LHCN-M2 (cell line): ENCODE results near the gene OR1S2. TPM values are rescaled to one million over a fixed set of nuclear protein-coding genes. Genes with fewer than 3 reads are reported as not detected.
"Not testable (repeated sequence)": the region's sequence is repeated elsewhere in the genome, so short reads cannot be mapped to it uniquely, and the experiment has no call there.

Experiments
- DNase-seq: peaks from one replicate; pipeline ENCODE4 v3.0.0-alpha.2; 2012; ENCODE audit warnings: low read depth
- polyA plus RNA-seq: library from polyadenylated mRNA; unstranded; fragments of >200 nt; gene quantifications from one replicate; pipeline ENCODE4 v1.2.1, GENCODE V29; 2012; ENCODE audit warnings: missing spikeins
- total RNA-seq: library from RNA; depleted of rRNA; stranded (reverse); fragments of >200 nt; gene quantifications from 2 replicates; pipeline ENCODE4 v1.2.3, GENCODE V29; 2014; rRNA removed

OR1S2 gene, protein sequence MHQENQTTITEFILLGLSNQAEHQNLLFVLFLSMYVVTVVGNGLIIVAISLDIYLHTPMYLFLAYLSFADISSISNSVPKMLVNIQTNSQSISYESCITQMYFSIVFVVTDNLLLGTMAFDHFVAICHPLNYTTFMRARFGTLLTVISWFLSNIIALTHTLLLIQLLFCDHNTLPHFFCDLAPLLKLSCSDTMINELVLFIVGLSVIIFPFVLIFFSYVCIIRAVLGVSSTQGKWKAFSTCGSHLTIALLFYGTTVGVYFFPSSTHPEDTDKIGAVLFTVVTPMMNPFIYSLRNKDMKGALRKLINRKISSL
- not detected in 2 replicates for total RNA-seq
- polyA plus RNA-seq: not detected

DNA sequence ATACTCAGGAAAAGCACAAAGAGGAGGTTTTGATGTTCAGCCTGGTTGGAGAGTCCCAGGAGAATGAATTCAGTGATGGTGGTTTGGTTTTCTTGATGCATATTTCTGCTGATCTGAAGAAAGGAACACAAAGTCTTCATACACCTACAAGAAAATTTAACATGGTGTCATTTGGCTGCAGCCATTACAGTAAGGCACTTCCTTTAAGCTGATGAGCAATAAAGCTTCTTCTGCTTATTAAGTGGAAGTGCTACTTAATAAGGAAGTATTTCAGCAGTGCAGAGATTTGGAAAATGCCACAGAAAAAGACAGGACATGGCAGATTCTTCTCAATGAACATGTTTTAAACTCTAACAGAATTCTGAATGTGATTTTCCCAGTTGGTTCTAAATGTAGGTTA lies at the start of gene OR1S2:
Gene OR1S2, minus strand, starts transcription at position 101 of the 400 bp plus-strand sequence. Its CDS starts 0 bp downstream, at position 101.
- no peak for DNase-seq

DNA sequence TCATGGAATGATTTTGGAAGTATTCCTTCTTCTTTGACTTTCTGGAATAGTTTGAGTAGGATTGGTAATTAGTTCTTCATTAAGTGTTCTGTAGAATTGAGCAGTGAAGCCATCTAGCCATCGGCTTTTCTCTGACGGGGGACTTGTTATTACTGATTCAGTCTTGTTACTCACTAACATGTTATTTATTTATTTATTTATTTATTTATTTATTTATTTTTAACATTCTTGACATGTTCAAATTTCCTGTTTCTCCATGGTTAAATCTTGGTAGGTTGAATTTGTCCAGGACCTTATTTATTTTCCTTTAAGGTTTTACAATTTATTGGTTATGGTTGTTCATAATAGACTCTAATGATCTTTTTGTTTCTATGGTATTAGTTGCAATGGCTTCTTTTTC lies 40.0 kb upstream of the OR1S2 start:
- no peak for DNase-seq

DNA sequence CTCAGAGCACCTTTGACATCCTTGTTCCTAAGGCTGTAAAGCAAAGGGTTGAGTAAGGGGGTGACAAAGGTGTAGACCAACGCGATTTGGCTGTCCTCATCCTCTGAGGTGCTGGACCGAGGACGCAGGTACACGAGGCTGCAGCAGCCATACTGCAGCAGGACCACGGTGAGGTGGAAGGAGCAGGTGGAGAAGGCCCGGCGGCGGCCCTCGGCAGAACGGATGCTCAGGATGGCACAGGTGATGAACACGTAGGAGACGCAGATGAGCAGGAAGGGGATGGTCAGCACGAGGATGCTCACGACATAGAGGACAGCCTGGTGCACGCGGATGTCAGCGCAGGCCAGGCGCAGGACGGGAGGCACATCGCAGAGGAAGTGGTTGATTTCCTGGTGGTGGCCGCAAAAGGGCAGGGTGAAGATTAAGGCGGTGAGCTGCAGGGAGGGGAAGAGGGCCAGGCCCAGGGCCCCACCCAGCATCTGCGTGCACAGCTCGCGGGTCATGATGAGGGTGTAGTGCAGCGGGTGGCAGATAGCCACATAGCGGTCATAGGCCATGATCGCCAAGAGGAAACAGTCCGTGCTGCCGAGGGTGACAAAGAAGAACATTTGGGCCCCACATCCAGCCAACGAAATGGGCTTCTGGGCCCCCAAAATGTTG lies 24.1 kb upstream of the OR1S2 start:
- no peak for DNase-seq

DNA sequence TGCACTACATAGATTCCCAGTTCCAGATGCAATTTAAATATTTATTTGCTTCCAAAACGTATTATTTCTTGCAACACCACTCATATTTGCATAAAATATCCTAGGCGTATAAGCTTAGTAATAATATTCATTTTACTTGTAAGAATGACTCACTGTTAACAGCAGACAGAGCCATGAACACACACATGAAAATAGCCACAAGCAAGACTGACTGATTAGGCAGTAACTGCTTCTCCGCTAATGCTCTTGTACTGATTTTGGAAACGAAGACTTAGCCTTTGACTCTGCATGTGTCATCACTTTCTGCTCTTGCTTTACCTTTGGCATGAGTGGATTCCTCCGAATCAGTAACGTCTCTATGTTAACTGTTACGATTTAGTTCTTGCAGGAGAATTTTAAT lies 18.8 kb upstream of the OR1S2 start:
- peak; percentile 17 for DNase-seq

DNA sequence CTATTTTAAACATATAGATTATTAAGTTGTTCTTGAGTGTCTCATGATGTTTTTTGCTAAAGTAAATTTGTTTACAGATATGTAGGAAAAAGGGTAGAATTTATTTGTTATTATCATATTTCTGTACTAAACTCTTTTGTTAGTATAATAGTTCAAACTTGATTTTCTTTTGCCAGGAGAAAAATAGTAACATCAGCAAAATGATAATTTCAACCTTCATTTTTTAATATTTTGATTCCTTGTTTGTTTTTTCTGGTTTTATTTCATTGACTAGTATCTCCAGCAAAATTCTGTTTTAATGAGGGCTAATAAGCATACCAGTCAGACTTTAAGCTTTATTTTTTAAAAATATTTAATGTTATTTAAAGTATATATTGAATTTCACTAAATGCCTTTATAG lies 12.5 kb upstream of the OR1S2 start:
- DNase-seq: no peak

DNA sequence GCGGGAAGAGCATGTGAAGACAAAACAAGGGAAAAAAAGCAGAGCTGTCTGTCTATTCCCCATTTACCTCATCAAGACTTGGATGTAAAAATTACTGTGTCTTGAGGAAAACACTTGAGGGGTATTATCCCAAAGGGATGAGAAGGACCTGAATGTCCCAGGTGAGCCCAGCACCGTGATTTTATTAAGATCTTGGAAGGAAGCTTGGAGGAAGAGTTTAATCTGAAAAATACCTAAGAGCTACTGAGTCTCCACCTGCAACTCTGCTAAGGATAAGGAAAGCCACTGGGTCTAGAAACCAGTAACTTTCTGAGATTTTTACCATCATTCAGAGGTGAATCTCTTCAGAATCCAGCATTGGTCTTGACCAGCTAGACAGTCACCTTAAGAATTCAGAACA lies 8.5 kb upstream of the OR1S2 start, which contains the start of gene OR1S1:
Gene OR1S1, plus strand, starts transcription at position 301 of the 400 bp plus-strand sequence.
- DNase-seq: not testable (repeated sequence)

DNA sequence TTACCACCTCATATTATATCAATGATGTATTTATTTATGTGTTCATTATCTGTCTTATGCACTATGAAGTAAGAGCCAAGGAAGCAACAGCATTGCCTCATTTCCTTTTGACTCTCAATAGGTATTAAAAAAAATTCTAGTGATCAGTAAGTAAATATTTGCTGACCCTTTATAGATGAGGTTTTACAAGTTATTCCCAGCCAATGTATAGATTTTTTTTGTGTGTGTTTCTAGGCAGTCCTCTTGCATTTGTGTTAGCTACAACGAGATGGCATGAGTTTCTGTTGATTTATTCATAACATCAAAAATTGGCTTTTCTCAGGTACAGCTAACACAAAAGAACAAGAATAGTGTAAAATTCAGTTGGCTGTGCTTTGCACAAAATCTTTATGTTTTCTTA lies 4.7 kb downstream of the OR1S2 start:
- no peak for DNase-seq

DNA sequence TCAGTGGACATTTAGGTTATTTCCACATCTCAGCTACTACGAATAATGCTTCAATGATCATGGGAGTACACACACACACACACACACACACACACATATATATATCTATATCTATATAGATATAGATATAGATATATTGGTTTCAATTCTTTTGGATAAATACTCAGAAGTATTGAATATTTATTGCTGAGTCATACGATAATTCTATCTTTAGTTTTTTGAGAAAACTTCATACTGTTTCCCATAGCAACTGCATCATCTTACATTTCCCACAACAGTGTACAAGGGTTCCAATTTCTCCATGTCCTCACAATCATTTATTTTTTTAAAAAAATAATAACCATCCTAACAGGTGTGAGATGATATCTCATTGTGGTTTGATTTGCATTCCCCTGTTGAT lies 8.0 kb downstream of the OR1S2 start:
- DNase-seq: no peak

DNA sequence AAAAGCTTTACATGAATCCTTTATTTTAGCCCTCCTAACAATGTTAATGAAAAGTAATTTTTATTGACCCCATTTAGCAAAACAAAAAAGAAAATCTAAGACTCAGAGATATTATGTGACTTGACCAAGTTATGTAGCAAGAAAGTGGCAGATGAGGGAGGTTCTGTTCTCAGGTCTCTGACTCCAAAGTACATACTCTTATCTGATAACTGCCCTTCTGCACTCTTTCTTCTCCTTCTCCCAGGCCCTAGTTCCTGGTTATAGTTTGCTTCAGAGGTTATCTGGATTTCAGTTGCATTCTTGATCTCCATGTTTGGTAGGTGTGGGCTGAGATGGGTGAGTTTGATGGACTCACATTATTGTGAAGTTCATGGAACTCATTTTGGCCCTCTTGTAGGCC lies 10.6 kb downstream of the OR1S2 start:
- no peak for DNase-seq

DNA sequence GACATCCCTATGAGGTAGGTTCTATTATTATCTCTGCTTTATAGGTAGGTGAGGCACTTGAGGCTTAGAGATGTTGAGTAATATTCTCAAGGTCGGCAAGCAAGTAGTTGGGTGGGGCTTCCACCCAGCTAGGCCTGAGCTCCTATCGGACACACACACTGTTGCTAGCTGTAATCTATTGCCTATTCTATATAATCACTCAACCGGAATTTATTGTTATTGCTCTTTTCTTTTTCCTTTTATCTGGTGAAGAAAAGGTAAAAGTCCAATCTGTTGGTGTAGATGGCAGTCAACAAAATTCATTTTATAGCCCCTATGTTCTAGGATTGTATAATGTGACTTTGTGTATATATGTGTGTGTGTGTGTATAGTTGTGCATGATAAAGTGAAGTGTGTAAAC lies 11.7 kb downstream of the OR1S2 start:
- no peak for DNase-seq

DNA sequence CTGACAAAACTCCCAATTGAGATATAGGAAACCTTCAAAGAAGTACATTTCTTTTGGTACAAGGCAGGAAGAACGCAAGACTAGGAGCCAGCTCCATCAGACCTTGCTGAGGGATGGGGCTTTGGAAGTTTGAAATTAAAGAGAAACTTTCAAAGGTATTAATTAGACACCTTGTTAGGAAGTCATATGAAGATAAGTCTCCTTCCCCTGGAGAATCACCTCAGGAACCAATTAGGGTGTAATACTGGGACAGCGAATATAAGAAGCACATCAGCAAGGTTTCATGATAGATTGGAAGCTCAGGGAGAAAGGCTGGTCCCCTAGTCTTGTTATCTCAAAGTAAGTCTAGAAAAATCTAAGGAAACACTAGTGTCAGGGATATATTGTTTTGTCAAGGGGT lies 15.2 kb downstream of the OR1S2 start, which contains the start of gene OR9Q2:
Gene OR9Q2, plus strand, starts transcription at position 301 of the 400 bp plus-strand sequence. CDS start 1,421 bp downstream, outside the sequence.
- no peak for DNase-seq

DNA sequence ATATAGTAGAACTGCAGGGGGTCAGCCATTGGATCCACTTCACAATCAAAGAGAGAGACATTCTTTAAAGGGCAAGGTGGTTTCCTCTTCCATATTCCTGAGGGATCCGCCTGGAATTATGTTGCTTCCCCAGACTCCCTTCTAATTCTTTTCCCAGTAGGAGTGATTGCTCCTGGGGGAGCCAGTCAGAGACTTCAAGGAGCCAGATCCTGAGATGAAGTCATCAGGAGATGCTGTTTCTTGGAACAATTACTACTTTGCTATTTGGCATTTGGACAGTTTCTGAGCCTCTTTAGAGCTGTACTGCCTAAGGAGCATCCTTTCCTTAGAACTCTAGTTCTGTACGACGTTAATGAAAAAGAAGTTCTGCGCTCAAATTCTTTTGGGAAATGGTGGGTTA lies 17.0 kb downstream of the OR1S2 start:
- no peak for DNase-seq

DNA sequence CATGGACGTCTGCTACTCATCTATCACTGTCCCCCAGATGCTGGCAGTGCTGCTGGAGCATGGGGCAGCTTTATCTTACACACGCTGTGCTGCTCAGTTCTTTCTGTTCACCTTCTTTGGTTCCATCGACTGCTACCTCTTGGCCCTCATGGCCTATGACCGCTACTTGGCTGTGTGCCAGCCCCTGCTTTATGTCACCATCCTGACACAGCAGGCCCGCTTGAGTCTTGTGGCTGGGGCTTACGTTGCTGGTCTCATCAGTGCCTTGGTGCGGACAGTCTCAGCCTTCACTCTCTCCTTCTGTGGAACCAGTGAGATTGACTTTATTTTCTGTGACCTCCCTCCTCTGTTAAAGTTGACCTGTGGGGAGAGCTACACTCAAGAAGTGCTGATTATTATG lies 24.3 kb downstream of the OR1S2 start:
- no peak for DNase-seq

DNA sequence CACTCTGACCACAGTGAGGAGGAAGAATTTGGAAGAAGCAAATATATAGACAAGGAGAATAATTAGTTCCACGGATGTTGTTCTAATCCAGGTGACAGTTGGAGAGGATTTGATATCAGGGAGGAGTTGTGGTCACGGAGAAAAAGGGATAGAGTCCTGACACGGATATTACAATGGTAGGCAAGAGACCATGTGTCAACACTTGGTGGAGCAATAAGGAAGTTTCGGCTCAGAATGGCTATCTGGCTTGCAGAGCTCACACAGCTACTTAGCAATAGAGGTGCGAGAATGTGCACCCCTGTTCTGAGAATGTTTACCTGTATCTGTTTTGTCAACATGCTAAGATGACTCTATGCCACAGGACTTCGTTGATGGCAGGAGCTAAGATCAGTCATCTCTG lies 25.5 kb downstream of the OR1S2 start:
- no peak for DNase-seq

DNA sequence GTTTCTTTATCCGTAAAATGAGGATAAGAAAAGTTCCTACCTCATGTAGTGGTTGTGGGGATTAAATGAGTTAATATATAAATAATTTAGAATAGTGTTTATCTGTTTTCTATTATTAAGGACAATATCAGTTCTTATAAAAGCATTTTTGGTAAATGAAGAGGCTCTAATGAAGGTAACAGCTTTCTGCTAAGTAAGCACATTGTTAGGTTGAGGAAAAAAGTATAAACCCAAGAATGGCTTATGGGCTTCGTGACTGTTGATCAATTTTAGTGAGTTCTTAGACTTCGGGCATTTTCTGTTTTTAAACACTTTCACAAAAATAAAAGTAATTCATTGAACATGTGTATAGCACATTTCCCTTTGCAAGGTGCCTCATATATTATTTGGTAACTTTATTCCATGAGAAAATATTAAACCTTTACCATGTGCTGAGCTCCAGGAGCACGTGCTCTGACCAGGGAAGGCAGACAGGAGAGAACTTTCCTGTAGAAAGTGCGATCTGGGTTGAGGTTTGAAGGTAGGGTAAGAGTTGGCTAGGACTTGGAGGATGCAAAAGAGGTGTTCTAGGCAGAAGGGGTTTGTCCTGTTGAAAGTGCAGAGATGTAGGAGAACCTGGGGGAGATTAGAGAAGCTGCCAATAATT lies 26.4 kb downstream of the OR1S2 start:
- DNase-seq: no peak

DNA sequence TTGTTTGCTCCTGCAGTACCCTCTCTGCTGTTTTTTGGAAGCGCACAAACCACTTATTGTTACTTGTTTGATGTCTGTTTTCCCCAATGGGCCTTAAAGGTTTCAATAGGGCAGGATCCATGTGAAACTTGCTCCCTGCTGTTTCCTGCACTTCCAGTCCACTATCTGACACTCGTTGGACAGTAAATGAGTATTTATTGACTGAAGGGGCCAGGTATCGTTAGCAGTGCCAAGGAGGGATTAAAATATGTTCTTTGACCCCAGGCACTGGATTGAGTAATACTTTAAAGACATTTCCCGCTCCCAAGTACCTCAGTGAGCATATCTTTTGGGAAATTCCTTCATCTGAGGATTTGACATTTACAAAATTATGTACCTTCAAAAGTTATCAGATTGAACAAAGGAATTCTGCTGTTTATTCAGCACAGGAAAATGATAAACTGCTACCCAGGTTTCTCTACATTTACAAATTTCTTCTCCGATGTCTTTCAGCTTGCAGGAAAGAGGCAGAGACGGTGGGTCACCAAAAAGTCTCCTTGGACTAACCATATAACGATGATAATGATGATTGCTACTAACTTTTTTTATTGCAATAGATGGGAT lies 38.3 kb downstream of the OR1S2 start:
- DNase-seq: no peak

DNA sequence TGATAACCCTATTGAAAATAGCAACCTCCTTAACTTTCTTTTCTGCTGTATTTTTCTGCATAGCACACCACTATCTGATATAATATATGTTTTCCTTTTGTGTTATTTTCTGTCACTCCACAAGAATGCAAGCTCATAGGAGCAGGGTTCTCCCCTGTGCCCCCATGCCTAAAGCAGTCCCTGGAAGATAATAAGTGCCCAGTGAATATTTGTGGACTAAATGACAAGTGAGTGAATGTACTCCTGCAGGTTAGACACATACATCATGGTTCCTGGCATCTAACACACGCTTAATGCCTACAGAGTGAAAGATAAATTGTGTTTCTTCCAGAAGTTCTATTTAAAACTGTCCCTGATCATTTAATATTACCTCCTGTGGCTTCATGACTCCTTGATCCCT lies 39.0 kb downstream of the OR1S2 start:
- DNase-seq: no peak

DNA sequence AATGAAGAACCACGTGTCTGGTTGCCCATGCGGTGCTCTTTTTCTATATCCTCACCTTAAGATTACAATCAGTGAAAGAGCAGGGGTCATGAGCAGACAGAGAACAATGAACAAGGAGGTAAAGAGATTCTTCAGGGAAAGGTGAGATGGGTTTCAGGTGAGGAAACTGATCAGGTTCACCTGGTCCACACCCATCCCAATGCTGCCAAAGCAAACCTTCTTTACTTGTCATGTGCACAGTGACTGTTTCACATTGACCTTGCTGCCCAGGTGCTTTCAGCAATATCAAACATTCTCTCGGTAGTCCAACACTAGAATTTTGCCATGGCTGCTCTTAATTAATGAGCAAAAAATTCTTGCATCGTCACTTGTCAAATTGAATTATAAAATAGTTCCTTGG lies 39.6 kb downstream of the OR1S2 start:
- no peak for DNase-seq
